ENCODE measurements around the gene NCAPG2.

NCAPG2 gene, protein sequence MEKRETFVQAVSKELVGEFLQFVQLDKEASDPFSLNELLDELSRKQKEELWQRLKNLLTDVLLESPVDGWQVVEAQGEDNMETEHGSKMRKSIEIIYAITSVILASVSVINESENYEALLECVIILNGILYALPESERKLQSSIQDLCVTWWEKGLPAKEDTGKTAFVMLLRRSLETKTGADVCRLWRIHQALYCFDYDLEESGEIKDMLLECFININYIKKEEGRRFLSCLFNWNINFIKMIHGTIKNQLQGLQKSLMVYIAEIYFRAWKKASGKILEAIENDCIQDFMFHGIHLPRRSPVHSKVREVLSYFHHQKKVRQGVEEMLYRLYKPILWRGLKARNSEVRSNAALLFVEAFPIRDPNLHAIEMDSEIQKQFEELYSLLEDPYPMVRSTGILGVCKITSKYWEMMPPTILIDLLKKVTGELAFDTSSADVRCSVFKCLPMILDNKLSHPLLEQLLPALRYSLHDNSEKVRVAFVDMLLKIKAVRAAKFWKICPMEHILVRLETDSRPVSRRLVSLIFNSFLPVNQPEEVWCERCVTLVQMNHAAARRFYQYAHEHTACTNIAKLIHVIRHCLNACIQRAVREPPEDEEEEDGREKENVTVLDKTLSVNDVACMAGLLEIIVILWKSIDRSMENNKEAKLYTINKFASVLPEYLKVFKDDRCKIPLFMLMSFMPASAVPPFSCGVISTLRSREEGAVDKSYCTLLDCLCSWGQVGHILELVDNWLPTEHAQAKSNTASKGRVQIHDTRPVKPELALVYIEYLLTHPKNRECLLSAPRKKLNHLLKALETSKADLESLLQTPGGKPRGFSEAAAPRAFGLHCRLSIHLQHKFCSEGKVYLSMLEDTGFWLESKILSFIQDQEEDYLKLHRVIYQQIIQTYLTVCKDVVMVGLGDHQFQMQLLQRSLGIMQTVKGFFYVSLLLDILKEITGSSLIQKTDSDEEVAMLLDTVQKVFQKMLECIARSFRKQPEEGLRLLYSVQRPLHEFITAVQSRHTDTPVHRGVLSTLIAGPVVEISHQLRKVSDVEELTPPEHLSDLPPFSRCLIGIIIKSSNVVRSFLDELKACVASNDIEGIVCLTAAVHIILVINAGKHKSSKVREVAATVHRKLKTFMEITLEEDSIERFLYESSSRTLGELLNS

DNA sequence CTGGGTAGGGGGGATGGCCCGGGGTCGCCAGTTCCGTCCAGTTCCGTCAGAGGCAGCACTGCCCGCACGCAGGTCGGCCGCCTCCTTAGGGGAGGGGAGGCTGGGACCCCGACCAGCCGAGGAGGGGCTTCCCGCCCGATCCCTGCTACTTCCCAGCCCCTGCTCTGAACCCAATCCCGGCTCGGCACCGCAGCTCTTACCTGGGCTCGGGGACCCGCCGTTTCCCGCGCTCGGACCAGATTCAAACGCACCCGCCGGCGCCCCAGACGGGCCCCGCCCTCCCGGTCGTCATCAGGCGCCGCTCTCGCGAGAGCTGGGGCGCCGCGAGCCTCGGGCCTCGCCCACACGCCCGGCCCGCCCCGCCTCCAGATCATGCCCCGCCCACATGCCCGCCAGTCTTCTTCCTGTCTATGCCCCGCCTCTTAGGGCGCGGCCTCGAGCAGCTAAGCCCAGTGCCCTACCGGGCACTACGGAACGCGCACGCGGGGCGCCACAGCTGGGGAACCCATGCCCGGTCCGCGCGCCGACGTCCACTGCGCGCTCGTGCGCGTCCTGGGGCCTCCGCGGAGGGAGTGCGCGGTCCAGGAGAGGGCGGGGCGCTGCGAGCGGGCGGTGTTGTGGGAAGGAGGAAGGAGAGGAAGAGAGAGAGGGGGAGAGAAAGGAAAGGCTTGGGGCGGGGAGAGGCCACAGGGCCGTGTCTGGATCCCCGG is at the start of gene NCAPG2:
NCAPG2 (minus strand) TSS at position 281 of the 710 bp plus-strand sequence. CDS start 2,905 bp downstream, outside the sequence.
- peak; percentile 99 for DNase-seq

DNA sequence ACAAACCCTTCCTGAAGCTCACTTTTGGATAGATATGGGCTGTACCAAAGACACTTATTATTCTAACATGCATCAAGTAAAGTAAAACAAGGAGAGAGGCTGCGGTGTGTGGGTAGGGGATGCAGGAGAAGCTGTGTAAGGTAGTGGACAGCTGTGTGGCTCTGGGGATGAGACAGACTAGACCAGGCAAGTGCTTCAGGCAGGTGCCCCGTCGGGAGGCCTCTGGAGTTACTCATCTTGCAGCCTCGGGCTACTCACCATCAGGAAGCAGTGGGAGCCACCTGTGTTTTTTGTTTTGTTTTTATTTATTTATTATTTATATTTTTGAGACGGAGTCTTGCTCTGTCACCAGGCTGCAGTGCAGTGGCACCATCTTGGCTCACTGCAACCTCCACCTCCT is 49.3 kb upstream of the NCAPG2 start:
- DNase-seq, result no peak

DNA sequence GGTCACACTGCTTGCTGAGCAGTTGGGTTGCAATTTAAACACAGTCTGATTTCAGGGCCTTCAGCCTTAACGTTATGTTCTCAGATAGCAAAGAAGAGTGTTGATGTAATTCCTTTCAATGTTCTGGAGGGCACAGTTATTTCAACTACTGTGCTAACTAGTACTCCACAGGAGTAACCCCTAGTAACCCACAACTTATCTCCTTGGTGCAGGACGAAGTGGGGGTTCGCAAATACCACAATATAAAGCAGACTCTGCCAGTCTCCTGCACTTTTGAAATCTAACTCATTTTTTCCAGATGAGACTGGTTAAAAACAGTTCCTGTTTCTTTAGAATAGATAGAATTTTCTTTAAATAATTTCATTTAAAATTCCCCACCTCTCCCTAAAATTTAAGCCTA is 47.1 kb upstream of the NCAPG2 start:
- DNase-seq, result no peak

DNA sequence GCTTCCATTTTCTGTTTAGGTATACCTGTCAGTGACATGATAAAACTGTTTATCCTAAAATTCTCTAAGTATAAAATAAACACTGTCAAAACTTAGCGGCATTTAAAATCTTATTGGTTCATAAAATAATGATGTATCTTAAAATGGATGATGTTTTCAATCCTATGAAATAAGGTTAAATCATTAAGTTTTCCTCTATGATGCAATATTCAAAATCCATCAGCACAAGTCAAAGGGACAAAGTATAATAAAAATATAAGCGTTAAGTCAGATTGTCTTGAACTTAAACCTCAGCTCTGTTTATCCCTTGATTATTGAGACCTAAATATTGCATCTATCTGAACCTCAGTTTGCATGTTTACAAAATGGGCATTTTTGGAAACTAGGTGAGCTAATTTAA is 46.6 kb upstream of the NCAPG2 start:
- DNase-seq, result no peak

DNA sequence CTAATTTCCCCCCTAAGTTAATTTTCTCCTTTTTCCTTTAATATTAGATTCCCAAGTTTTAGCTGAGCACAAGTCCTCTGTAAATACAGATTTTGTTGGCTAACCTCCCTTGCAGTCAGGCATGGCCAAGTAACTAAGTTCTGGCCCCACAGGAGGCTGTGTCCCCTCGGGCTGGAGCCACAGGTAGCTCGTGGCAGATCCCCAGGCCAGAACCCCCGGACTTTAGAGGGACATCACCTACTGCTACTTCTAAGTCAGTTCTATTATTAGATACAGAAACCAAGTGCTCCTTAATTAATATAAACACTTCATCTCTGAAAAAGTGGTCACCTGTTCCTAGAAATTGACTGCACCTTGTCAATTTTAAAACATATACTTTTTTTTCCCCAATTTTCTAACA is 46.1 kb upstream of the NCAPG2 start:
- DNase-seq, result no peak

DNA sequence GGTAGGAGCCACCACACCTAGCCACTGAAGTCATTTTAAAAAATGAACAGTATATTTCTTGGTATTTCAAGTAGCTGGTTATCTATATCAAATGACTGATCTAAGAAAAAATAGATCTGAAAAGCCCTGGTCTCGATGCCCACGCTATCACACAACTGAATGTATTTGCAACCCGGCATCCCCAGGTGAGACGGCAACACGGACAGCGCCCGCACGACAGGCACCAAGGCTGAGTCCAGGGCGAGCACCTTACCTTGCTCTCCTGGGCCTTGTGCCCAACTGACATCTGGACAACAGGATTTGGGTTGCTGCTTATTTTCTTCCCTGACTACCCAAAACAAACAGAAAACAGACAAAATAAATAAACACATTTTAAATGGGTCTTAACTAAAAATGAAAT is 44.8 kb upstream of the NCAPG2 start:
- peak; percentile 45 for DNase-seq

DNA sequence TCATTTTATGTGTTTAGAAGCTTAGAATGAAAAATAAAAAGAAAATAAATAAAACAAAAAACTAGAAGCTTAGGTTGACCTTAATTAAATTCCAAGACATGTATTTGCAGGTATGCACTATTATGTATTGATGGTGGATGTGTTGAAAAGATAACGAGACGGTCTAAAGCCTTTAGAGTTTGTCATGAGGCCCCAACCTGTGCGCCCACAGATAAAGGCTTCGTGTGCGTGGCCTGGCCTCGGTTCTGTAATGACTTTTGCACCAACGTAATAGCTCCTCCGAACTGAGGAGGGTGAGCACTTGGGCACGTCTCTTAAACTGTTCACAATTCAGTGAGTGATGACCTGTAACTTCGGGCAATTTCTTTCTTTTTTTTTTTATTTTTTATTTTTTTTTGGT is 43.7 kb upstream of the NCAPG2 start:
- DNase-seq, result peak; percentile 30

DNA sequence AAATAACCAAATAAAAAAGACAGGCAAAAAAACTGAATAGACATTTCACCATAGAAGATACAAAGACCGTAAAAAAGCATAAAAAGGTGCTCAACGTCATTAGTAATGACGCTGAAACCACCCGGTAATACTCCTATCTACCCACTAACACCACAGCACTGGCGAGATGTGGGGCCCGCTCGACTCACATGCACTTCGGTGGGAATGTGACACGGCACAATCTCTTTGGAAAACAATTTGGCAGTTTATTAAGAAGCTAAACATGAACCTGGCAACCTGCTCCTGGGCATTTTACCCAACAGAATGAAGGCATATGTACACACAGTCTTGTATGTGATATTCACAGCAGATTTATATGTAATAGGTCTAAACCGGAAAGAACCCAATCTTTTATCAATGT is 42.8 kb upstream of the NCAPG2 start:
- DNase-seq, result peak; percentile 21

DNA sequence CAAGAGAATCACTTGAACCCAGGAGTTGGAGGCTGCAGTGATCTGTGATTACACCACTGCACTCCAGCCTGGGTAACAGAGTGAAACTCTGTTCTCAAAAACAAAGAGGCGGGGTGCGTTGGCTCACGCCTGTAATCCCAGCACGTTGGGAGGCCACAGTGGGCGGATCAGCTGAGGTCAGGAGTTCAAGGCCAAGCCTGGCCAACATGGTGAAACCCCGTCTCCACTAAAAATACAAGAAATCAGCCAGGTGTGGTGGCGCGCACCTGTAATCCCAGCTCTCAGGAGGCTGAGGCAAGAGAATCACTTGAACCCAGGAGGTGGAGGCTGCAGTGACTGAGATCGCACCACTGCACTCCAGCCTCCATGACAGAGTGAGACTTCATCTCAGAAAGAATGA is 42.4 kb upstream of the NCAPG2 start:
- DNase-seq, result no peak

DNA sequence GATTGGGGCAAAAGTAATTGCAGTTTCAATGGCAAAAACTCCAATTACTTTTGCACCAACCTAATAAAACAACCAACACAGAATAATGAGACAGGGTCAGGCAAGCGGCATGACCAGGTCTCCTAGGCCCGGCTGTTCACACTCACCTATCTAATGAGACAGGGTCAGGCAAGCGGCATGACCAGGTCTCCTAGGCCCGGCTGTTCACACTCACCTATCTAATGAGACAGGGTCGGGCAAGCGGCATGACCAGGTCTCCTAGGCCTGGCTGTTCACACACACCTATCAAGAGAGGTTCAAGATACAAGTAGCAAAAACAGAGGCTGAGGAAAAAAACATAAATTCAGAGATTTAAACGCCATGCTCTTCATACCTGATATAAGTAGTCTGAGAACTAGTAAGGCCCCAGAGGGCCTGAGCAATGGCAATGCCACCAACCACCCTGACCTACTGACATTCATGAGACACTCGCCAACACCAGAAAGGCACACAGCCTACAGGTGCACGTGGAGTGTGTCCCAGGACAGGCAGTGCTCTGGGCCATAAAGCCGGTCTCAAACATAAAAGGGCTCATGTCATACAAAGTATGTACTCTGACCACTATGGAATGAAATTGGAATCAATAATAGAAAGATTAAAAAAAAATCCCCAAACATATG is 40.6 kb upstream of the NCAPG2 start:
- no peak for DNase-seq

DNA sequence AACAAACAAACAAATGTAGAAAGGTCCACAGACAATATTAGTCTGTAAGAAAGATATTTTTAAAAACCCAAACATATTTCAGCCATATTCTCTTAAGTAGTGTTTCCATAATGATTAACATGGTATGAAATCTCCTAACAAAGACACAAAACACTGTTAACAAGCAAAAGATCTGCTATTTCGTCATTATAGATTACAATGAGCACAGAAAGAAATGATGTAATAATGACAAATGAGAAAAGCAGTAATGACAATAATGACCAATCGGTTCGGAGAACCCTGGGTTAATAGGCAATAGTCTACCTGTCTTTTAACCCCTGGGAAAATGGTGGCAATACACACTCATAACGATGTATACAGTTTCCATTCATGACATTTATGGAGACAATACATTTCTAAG is 39.5 kb upstream of the NCAPG2 start:
- no peak for DNase-seq

DNA sequence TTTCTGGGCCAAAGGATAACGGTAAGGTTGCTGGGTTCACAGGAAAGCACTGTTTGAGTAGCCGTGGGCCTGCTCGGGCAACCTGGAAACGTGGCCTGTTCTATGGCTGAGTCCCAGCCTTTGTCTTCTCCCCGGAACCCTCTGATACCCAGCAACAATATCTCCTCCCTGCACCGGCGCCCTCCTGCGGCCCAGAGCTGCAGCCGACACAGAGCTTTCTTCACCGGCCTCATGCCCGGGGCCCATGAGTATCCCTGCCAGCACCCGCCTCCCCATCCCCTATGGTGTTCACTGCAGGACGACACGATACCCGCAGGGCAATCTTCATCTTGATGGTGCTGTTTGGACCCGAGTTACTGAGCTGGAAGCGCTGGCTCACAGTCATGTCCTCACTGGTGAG is 38.6 kb upstream of the NCAPG2 start:
- DNase-seq, result peak; percentile 47

DNA sequence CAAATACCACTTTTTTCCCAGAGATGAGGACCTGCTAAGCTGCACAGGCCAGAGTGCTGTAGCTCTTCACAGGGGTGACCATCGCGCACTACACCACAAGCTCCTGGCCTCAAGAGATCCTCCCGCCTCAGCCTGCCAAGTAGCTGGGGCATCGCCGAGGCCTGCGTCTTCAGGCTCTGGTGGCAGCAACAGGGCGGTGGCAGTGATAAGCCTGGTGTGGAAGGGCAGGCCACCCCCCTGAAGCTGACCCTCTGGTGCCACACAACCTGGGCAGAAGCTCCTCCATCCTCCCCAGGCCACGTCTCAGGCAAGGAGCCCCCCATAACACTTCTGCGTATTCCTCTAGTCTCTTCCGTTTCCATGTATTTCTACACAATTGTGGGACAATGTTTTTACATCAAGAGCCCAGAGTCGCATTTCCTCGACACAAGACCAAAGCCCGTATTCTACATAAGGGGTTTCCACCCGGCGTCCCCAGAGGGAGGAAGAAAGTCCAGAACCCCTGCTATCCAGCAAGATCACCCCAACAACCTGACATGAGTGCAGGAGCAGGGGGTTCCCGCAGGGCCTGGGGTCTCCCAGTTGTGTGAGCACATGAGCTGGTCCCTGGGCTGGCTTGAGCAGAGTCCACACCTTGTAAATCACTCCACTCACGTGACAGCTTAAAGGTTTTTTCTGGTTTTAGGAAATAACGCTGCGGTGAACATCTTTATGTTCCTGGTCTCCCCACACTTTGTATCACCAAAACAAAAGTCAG is 37.6 kb upstream of the NCAPG2 start:
- peak; percentile 49 for DNase-seq

DNA sequence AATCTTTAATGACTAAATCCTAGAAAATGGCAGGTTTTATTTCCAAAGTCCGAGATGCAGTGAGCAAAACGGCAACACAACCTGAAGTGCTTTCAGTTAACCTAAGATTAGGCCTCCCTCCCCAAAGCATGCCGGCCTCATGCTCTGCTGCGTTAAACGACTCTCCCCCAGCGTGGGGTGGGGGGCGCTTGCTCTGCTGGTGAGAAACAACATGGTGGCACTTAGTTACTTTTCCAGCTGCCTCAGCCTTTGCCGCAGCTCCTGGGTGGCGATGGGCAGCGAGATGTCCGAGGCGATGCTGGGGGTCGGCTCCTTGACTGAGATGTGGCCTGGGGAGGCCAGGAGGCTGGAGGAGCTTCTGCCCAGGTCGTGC is 36.7 kb upstream of the NCAPG2 start:
- DNase-seq, result peak; percentile 53

DNA sequence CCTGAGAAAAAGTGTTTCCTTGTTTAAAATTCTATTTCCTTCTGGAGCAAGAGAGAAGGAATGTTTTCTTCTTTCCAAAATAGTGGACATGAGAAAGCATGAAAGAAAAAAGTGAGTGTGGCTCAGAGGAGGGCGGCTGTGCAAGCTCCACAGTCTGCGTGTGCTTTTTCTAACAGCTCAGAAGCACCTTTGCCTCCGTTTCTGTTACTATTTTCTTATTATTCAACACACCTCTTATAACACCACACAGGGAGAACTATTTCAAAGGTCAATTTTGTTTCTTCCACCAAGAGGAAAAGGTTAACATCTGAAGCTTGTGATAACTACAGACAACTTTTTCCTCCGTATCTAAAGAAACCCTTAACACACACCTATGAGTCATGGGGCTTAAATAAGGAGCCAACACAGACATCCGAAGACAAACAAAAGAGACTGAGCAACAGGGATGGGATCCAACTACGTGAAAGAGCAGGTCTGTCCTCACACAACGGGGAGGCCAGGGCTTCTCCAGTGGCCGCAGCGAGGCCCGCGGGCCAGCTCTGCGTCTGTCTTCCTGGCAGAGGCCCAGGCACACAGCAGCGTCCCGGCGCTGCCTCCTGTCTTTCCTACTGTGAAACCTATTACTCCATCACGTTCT is 36.2 kb upstream of the NCAPG2 start:
- DNase-seq, result peak; percentile 52

DNA sequence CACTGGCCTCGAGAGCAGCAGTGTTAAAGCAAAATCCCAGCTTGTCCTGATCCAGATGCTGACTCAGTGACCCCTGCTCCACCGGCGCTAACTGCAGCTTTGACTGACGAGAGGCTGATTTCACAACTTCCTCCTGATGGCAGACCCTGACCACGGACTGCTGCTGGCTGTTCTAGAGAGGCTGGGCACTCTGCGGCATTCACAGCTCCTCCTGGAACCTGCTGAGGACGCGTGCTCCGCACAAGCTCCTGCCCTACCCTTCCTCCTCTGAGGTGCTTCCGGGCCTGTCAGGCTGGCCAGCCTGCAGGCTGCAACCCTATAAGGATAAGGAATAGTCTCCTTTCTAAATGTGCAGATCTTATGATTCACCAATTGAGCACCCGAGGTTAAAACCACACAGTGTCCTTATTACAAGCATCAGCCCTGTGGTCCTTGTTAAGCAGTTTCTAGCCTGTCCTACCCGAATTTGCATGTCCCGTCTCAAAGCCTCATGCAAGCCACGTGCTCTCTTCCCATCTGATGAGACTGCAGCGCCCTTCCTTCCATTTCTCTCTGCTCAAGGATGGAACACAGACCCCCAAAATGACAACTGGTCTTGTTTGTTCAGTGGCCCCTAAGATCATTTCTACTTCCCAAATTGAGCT is 35.5 kb upstream of the NCAPG2 start:
- DNase-seq, result peak; percentile 50

DNA sequence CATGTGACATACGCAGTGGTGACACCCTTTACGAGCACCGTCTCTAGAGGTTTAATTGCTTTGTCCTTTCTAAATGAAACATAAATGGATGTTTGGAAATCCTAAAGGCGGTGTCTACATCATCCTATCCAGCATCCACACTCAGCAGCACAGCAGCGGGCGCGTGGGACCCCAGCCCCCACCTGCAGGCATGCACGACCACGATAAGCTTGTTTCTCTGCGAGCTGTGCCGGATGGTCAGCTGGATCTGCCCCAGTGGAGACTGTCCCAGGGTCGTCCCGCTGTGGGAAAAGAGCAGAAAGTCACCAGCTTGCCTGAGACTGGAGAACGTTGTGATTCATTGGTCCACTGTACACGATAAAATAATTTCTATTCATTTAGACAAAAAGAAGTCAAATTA is 34.2 kb upstream of the NCAPG2 start:
- no peak for DNase-seq

DNA sequence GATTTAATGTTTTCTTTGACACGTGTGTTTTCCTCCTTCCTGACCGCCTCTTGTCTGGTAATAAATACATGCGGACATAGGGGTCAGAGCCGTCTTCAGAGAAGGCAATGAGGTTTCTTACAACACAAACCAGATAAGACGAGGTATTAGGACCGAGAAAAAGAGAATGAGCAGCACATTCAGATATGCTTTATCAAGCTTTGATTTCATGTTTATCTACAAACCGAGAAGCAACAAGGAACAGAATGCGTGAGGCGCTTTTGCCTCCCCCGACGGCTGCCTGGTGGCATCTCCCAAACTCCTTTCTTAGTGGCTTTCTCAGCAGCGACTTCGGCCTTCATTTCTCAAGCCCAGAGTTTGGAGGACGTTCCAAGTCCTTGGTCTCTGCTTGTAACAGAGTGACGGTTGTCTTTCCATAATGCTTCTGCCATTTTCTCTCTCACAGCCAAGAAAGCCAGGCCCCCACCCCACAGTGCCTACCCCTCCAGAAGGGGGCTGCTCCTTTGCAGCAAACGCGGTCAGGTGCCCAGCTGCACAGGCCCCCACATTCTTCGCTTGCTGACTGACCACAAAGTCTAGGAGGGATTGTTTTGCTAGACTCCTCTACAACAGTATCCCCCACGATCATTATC is 32.6 kb upstream of the NCAPG2 start:
- peak; percentile 32 for DNase-seq

DNA sequence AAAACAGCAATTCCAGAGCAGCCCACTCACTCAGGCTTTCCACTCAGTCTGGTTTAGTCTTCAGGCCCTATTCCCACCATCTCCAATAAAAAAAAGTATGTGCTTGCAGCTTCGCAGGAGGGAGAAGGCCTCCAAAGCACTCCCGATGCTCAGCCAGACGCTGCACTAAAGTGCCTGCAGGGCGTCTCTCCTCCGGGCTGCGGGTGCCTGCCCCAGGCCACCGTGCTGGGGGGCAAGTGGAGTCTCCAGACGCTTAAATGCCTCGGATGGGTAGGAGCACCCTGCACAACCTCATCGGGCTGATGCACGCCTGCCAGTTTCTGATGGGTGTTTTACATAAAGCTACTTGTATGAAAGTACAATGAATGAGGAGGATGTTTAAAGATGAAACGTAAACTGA is 31.3 kb upstream of the NCAPG2 start:
- peak; percentile 26 for DNase-seq

DNA sequence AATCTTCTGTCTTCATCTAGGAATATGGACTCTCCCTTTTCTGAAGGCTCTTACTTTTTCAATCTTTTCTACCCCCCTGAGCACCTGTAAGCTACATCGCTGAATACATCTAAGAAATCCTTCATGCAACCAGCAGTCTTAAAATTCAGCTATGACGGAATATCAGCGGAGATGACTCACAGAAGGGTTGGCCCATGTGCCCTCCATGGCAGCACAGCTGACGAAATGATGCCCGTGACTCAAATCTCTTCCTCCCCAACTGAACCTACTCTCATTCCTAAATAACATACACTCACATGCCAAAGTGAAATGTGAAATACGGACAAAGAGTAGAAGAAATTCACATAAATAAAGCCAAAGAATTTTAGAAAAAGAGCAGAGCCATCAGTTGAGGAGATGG is 30.3 kb upstream of the NCAPG2 start:
- no peak for DNase-seq

Data from activated CD8-positive, alpha-beta memory T cell treated with anti-CD3 and anti-CD28 coated beads for 24 hours (primary cell).